Pancreas (tissue), 10 donors: ENCODE data around the gene RAP1GAP. TPM values are rescaled to one million over a fixed set of nuclear protein-coding genes. Genes with fewer than 3 reads are reported as not detected.

ENCODE experiments used
- ATAC-seq, 4 donors: fragments of 200-7000 bp; cut with Tn5 transposase; one replicate each; pipeline versions ENCODE4 v1.8.0 to v1.9.1; 2020; ENCODE audit warnings: mild to moderate bottlenecking in 4 of 4, moderate library complexity in 4 of 4
- DNase-seq, 6 donors: peaks; one replicate each; pipeline ENCODE4 v3.0.0-alpha.2; 2020
- FAIRE-seq: peaks from 2 replicates; lab custom pipeline; 2012; peaks lifted over from hg19 to GRCh38; lab: Jason Lieb, UNC
- H3K27ac ChIP-seq, 4 donors: fragments of 200-600 bp; sonication (generic); 1 replicate in 3 of 4; 2 replicates in 1 of 4; pipeline versions ENCODE4 v1.5.0 to v1.8.0; 2020
- H3K27me3 ChIP-seq, 4 donors: fragments of 200-600 bp; one replicate each; pipeline ENCODE4 v1.8.0; 2021
- H3K36me3 ChIP-seq, 3 donors: fragments of 200-600 bp; sonication (generic) in 1 of 3; one replicate each; pipeline versions ENCODE4 v1.5.0 to v1.8.0; 2020 to 2021
- H3K4me1 ChIP-seq, 3 donors: fragments of 200-600 bp; one replicate each; pipeline ENCODE4 v1.8.0; 2021
- H3K4me3 ChIP-seq, 4 donors: fragments of 200-600 bp; sonication (generic) in 2 of 4; one replicate each; pipeline versions ENCODE4 v1.5.0 to v1.8.0; 2020 to 2021
- H3K9me3 ChIP-seq, 4 donors: fragments of 200-600 bp; one replicate each; pipeline ENCODE4 v1.8.0; 2021
- CTCF ChIP-seq, 4 donors: fragments of 200-600 bp; sonication (generic) in 3 of 4; IDR thresholded peaks; one replicate each; pipeline versions ENCODE4 v1.5.0 to v1.8.0; 2021; ENCODE audit warnings: antibody characterized with exemption in 4 of 4
- WGBS, 2 donors: extraction: QIAGEN DNeasy Blood & Tissue Kit; methylation state at CpG; one replicate each; pipeline ENCODE4 v1.1.7; 2013; 5-methylcytosine and 5-hydroxymethylcytosine counted together
- intact Hi-C, 3 donors: fragments of 100-400 bp; cut with DNase I; formaldehyde crosslinking; loops; one replicate each; pipeline versions ENCODE4 v1.11.1 to v1.14.2; 2022
- polyA plus RNA-seq, 2 donors: library from polyadenylated mRNA; stranded (reverse); fragments of 200-250 nt; gene quantifications; one replicate each; pipeline ENCODE4 v1.2.3, GENCODE V29; 2013
- total RNA-seq, 6 donors: library from RNA; stranded (reverse); fragmentation: NEBNext Ultra II Directional in 4 of 6; extraction: Animal tissue kit (Norgen Biotek cat#: 25700) in 4 of 6; gene quantifications; one replicate each; pipeline versions ENCODE4 v1.2.1 to v1.2.4, GENCODE V29; 2021 to 2023
- donor health status: healthy with polysubstance abuse.
- donor health status: DM: no; HTN: no; CAD: no; lungs with moderate emphysema.
- donor health status: DM: no; HTN: no; CAD: no.
- donor health status: control.
- donor health status: control.
- donor health status: Bipolar disorder and iron deficiency.
- donor health status: DM: yes; HTN: yes; CAD: no.
- donor health status: DM: no; HTN: no; CAD: no.
- donor health status: DM: no; HTN: no; CAD: no.
- donor health status: DM: yes; HTN: yes; CAD: no.

RAP1GAP gene
- total and polyA plus RNA-seq, 8 donors, result 53.4 to 100 (median 73.0) TPM

DNA sequence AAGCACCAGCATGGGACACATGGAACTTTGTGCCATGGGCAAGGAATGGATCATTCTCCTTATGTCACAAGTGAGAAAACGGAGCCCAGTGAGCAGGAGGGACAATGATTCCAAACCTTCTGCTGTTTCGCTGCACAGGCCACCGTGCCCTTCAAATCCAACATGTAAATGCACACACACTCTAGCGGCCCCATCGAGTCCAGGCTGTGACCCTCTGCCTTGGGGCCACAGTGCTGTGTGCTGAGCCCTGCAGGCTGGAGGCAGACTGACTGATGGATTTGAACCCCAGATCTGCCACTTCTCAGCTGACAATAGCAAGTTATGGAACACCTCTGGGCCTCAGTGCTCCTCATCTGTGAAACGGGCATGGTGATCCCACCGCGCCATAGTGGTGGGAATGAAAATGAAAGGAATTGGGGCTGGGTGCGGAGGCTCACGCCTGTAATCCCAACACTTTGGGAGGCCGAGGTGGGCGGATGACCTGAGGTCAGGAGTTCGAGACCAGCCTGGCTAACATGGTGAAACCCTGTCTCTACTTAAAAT is 96.4 kb downstream of the RAP1GAP start:
- no peaks in the 10 kb centered on the region for H3K4me1 ChIP-seq
- no peak overlapping the region for H3K27ac ChIP-seq
- 82 to 93% methylated on average over 13 of the region's 13 CpGs for WGBS, 2 donors
- H3K27me3 ChIP-seq, result no peaks in the 10 kb centered on the region
- intact Hi-C loops, result loop anchor here in 2 of 3 donors (5.0 to 10.0 kb wide), 3 partner anchors 61 to 198 kb away; partner anchors contain the start of gene ALPL (in 1 of the 2)
- FAIRE-seq (no peak), ATAC-seq (no peak), DNase-seq (no peak)
- H3K9me3 ChIP-seq, result no peaks in the 10 kb centered on the region
- H3K4me3 ChIP-seq, result no peak overlapping the region
- no peaks in the 10 kb centered on the region for H3K36me3 ChIP-seq
- no peak for TF ChIP-seq CTCF (IDR thresholded peaks at IDR 0.05)

DNA sequence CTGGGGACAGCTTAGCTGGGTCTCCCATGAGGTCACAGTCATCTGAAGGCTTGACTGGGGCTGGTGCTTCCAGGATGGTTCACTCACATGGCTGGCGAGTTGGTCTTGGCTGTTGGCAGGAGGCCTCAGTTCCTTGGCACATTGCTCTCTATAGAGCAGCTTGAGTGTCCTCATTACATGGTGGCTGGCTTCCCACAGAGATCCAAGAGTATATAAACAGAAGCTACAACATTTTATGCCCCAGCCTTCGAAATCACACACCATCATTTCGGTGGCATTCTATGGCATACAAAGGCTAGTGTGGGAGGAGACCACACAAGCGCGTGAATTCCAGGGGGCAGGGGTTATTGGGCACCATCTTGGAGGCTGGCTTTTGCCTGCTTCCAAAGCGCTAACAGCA is 96.9 kb downstream of the RAP1GAP start:
- no peak overlapping the region for H3K27ac ChIP-seq
- intact Hi-C loops, result loop anchor here in 2 of 3 donors (5.0 to 10.0 kb wide), 3 partner anchors 60 to 197 kb away; partner anchors contain the start of gene ALPL (in 1 of the 2)
- no peak for TF ChIP-seq CTCF (IDR thresholded peaks at IDR 0.05)
- H3K9me3 ChIP-seq, result no peaks in the 10 kb centered on the region
- no peak for ATAC-seq
- no peak overlapping the region for H3K4me3 ChIP-seq
- H3K36me3 ChIP-seq, result no peaks in the 10 kb centered on the region
- H3K4me1 ChIP-seq, result no peaks in the 10 kb centered on the region
- H3K27me3 ChIP-seq, result no peaks in the 10 kb centered on the region
- no peak for FAIRE-seq
- 90 to 95% methylated on average over 6 of the region's 6 CpGs for WGBS, 2 donors
- DNase-seq, result no peak

DNA sequence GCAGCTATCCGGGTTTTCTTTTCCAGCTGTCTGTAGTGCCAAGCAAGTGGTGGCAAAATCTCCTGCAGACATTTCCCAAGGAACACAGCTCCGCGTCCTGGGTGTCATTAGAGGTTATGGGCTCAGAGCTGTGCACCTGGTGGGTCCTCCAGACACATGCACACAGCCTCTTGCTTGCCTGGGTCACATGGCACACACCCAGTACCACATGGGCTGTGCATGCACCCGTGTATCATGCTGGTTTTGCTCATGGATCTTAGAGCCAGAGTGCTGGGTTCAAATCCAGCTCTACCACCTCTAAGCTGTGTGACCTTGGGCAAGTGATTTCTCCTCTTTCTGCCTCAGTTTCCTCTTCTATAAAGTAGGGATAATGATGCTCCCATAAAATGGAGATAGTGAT is 98.3 kb downstream of the RAP1GAP start:
- WGBS, 2 donors, result 74 to 89% methylated on average over 4 of the region's 4 CpGs
- no peak for FAIRE-seq
- no peak for TF ChIP-seq CTCF (IDR thresholded peaks at IDR 0.05)
- intact Hi-C loops, result loop anchor here in 2 of 3 donors (5.0 to 10.0 kb wide), 3 partner anchors 59 to 196 kb away; partner anchors contain the start of gene ALPL (in 1 of the 2)
- no peak for ATAC-seq
- Histone ChIP-seq H3K27me3 (no peaks in the 10 kb centered on the region), H3K27ac (no peak overlapping the region), H3K9me3 (no peaks in the 10 kb centered on the region), H3K4me1 (no peaks in the 10 kb centered on the region), H3K36me3 (no peaks in the 10 kb centered on the region), H3K4me3 (no peak overlapping the region)
- no peak for DNase-seq

DNA sequence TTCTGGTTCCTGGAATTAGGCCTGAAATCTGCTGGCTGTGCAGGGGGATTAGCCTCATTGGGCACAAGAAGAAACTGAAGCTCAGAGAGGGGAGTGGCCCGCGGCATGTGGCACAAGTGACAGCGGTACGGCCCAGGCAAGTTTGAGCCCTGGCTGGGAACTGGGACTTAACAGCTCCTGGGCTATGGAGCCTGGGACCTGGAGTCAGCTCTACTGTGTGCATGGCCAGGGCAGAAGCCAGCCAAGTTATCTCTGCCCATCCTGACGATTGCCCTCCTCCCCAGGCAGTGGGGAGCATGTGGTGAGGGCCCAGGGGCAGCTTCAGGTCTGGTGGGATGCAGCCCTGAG is 98.7 kb downstream of the RAP1GAP start:
- no peaks in the 10 kb centered on the region for H3K36me3 ChIP-seq
- H3K9me3 ChIP-seq, result no peaks in the 10 kb centered on the region
- no peaks in the 10 kb centered on the region for H3K27me3 ChIP-seq
- ATAC-seq, result no peak
- FAIRE-seq, result no peak
- H3K27ac ChIP-seq, result no peak overlapping the region
- no peaks in the 10 kb centered on the region for H3K4me1 ChIP-seq
- 88 to 90% methylated on average over 5 of the region's 5 CpGs for WGBS, 2 donors
- DNase-seq, result no peak
- TF ChIP-seq CTCF (IDR thresholded peaks at IDR 0.05), result no peak
- intact Hi-C loops, result loop anchor here in 2 of 3 donors (5.0 to 10.0 kb wide), 3 partner anchors 58 to 196 kb away; partner anchors contain the start of gene ALPL (in 1 of the 2)
- no peak overlapping the region for H3K4me3 ChIP-seq

- no peak for FAIRE-seq
- no peak for TF ChIP-seq CTCF (IDR thresholded peaks at IDR 0.05)
- intact Hi-C loops, result loop anchor here in 2 of 3 donors (5.0 to 10.0 kb wide), 3 partner anchors 58 to 195 kb away; partner anchors contain the start of gene ALPL (in 1 of the 2)
Measured at GRCh38 chr1:21569820-21570527, 99.2 kb downstream of the RAP1GAP start.

More at GRCh38 chr1:21569820-21570527, 99.2 kb downstream of the RAP1GAP start:
- no peaks in the 10 kb centered on the region for H3K36me3 ChIP-seq
- H3K27me3 ChIP-seq, result no peaks in the 10 kb centered on the region
- DNase-seq (no peak), ATAC-seq (no peak)
- WGBS, 2 donors, result 87 to 88% methylated on average over 10 of the region's 10 CpGs
- no peaks in the 10 kb centered on the region for H3K4me1 ChIP-seq
- H3K27ac ChIP-seq, result no peak overlapping the region
- no peak overlapping the region for H3K4me3 ChIP-seq
- H3K9me3 ChIP-seq, result no peaks in the 10 kb centered on the region
